H1 (cell line): ENCODE measurements around the gene VSIG10L. TPM values are rescaled to one million over a fixed set of nuclear protein-coding genes. Genes with fewer than 3 reads are reported as not detected.

Experiments used
- CTCF ChIA-PET: fragments of 300-600 bp; sonication (Branson Sonifier 250); formaldehyde crosslinking; loops from one replicate; lab custom pipeline; 2021; ENCODE audit not compliant: partially characterized antibody; lab: Charles Lee
- POLR2A ChIA-PET: fragments of 300-600 bp; sonication (Branson Sonifier 250); formaldehyde crosslinking; loops from one replicate; lab custom pipeline; 2021; ENCODE audit warnings: inconsistent platforms; ENCODE audit not compliant: partially characterized antibody; lab: Charles Lee
- DNase-seq, 2 experiments: peaks; one replicate each; pipeline versions ENCODE4 v3.0.0 to v3.0.0-alpha.2; 2010 to 2022; ENCODE audit warnings: low spot score in 2 of 2, low read depth in 1 of 2, mixed read lengths in 1 of 2
- FAIRE-seq: peaks from 2 replicates; lab custom pipeline; 2011; peaks lifted over from hg19 to GRCh38; lab: Jason Lieb, UNC
- H2AFZ ChIP-seq: 2 replicates; pipeline ENCODE4 v1.8.1; 2012; ENCODE audit warnings: low read length, inconsistent platforms
- H2AK5ac ChIP-seq: 2 replicates; pipeline ENCODE4 v1.6.1; 2013; ENCODE audit warnings: low read depth, low read length
- H2BK120ac ChIP-seq: replicated peaks from 2 replicates; pipeline ENCODE3; 2013; ENCODE audit warnings: low read depth, low read length, inconsistent platforms
- H2BK12ac ChIP-seq: 2 replicates; pipeline ENCODE4 v1.6.1; 2013; ENCODE audit warnings: low read depth, low read length
- H2BK15ac ChIP-seq: 2 replicates; pipeline ENCODE4 v1.6.1; 2013; ENCODE audit warnings: low read length
- H2BK20ac ChIP-seq: 2 replicates; pipeline ENCODE4 v1.6.1; 2013; ENCODE audit warnings: low read length
- H2BK5ac ChIP-seq: 2 replicates; pipeline ENCODE4 v1.6.1; 2013; ENCODE audit warnings: low read depth, low read length
- H3K14ac ChIP-seq: 2 replicates; pipeline ENCODE4 v1.6.1; 2013; ENCODE audit warnings: inconsistent platforms; ENCODE audit not compliant: insufficient read length
- H3K18ac ChIP-seq: 2 replicates; pipeline ENCODE4 v1.6.1; 2013; ENCODE audit warnings: low read length; ENCODE audit errors: extremely low read depth
- H3K23ac ChIP-seq: 2 replicates; pipeline ENCODE4 v1.6.1; 2013; ENCODE audit warnings: inconsistent platforms; ENCODE audit not compliant: insufficient read length
- H3K23me2 ChIP-seq: 2 replicates; pipeline ENCODE4 v1.6.1; 2013; ENCODE audit warnings: low read depth, low read length
- H3K27ac ChIP-seq: 2 replicates; pipeline ENCODE4 v1.6.1; 2011; ENCODE audit warnings: low read depth, low read length, inconsistent platforms
- H3K27me3 ChIP-seq, 4 experiments: replicated peaks in 1 of 4; 1 replicate in 1 of 4; 2 replicates in 3 of 4; pipeline versions ENCODE4 v1.6.1 to v1.8.1; 2011 to 2013; ENCODE audit warnings: low read length in 3 of 4, mild to moderate bottlenecking in 3 of 4, inconsistent platforms in 2 of 4, mixed read lengths in 2 of 4, moderate library complexity in 1 of 4; ENCODE audit not compliant: control insufficient read depth in 3 of 4, insufficient read depth in 3 of 4; ENCODE audit errors: extremely low read depth in 1 of 4
- H3K36me3 ChIP-seq, 4 experiments: 2 replicates each; pipeline versions ENCODE4 v1.6.1 to v1.8.1; 2011 to 2013; ENCODE audit warnings: mild to moderate bottlenecking in 4 of 4, low read length in 3 of 4, moderate library complexity in 2 of 4, control low read depth in 1 of 4, inconsistent platforms in 1 of 4; ENCODE audit not compliant: insufficient read depth in 4 of 4, control insufficient read depth in 2 of 4
- H3K4ac ChIP-seq: replicated peaks from 2 replicates; pipeline ENCODE3; 2013; ENCODE audit warnings: low read length, low read depth, mixed read lengths, inconsistent platforms; ENCODE audit not compliant: insufficient read length
- H3K4me1 ChIP-seq, 4 experiments: replicated peaks in 1 of 4; 1 replicate in 1 of 4; 2 replicates in 3 of 4; pipeline versions ENCODE4 v1.6.1 to v1.8.1; 2011 to 2013; ENCODE audit warnings: low read length in 3 of 4, inconsistent platforms in 2 of 4, mixed read lengths in 1 of 4; ENCODE audit not compliant: insufficient read depth in 4 of 4, control insufficient read depth in 3 of 4
- H3K4me2 ChIP-seq, 2 experiments: 2 replicates each; pipeline versions ENCODE4 v1.6.1 to v1.8.1; 2011 to 2013; ENCODE audit warnings: low read depth in 2 of 2, low read length in 2 of 2, control low read depth in 1 of 2, inconsistent platforms in 1 of 2, mild to moderate bottlenecking in 1 of 2; ENCODE audit not compliant: insufficient read depth in 1 of 2
- H3K4me3 ChIP-seq, 4 experiments: fragments of 200-600, 300-600 bp in 1 of 4; sonication (generic), shearing (Covaris generic), sonication (Bioruptor Twin) in 1 of 4; 2 replicates each; pipeline versions ENCODE4 v1.5.1 to v1.8.1; 2011 to 2016; ENCODE audit warnings: low read length in 4 of 4, low read depth in 3 of 4, control low read depth in 2 of 4, inconsistent platforms in 2 of 4, mild to moderate bottlenecking in 2 of 4, mixed read lengths in 1 of 4, moderate library complexity in 1 of 4; ENCODE audit not compliant: insufficient read depth in 2 of 4; ENCODE audit errors: extremely low read depth in 1 of 4
- H3K56ac ChIP-seq: replicated peaks from 2 replicates; pipeline ENCODE3; 2013; ENCODE audit warnings: low read depth, mild to moderate bottlenecking, mixed read lengths, low read length, inconsistent platforms; ENCODE audit not compliant: insufficient read length
- H3K79me1 ChIP-seq: 2 replicates; pipeline ENCODE4 v1.6.1; 2013; ENCODE audit warnings: low read depth, low read length, control low read depth
- H3K79me2 ChIP-seq, 2 experiments: 2 replicates each; pipeline versions ENCODE4 v1.6.1 to v1.8.1; 2012 to 2013; ENCODE audit warnings: low read length in 2 of 2, mild to moderate bottlenecking in 2 of 2, inconsistent platforms in 1 of 2; ENCODE audit not compliant: insufficient read depth in 2 of 2, control insufficient read depth in 1 of 2
- H3K9ac ChIP-seq, 4 experiments: replicated peaks in 1 of 4; 1 replicate in 1 of 4; 2 replicates in 3 of 4; pipeline versions ENCODE4 v1.6.1 to v1.8.1; 2011 to 2013; ENCODE audit warnings: low read depth in 3 of 4, low read length in 3 of 4, control low read depth in 2 of 4, mild to moderate bottlenecking in 2 of 4, moderate library complexity in 2 of 4, inconsistent platforms in 1 of 4; ENCODE audit errors: extremely low read depth in 1 of 4
- H3K9me3 ChIP-seq, 2 experiments: 2 replicates each; pipeline versions ENCODE4 v1.6.1 to v1.8.1; 2012 to 2013; ENCODE audit warnings: mild to moderate bottlenecking in 2 of 2, moderate library complexity in 2 of 2, control low read depth in 1 of 2, inconsistent platforms in 1 of 2, low read depth in 1 of 2, low read length in 1 of 2, mixed read lengths in 1 of 2; ENCODE audit not compliant: insufficient read depth in 2 of 2
- H4K20me1 ChIP-seq, 2 experiments: replicated peaks in 1 of 2; 2 replicates each; pipeline versions ENCODE3 to v1.8.1; 2011 to 2013; ENCODE audit warnings: inconsistent platforms in 2 of 2, low read length in 2 of 2, mild to moderate bottlenecking in 1 of 2; ENCODE audit not compliant: insufficient read depth in 2 of 2, control insufficient read depth in 1 of 2
- H4K5ac ChIP-seq: 2 replicates; pipeline ENCODE4 v1.6.1; 2013; ENCODE audit warnings: low read length, low read depth, mixed read lengths, inconsistent platforms; ENCODE audit not compliant: insufficient read length
- H4K8ac ChIP-seq: 2 replicates; pipeline ENCODE4 v1.8.0; 2013; ENCODE audit warnings: mild to moderate bottlenecking, moderate library complexity, low read length, inconsistent platforms; ENCODE audit not compliant: insufficient read depth; ENCODE audit errors: extremely low read depth
- H4K91ac ChIP-seq: replicated peaks from 2 replicates; pipeline ENCODE3; 2013; ENCODE audit warnings: low read length, mixed read lengths, inconsistent platforms; ENCODE audit not compliant: insufficient read length
- FOSL1 ChIP-seq: IDR thresholded peaks from 2 replicates; pipeline ENCODE4 v1.6.1; 2011; ENCODE audit warnings: mild to moderate bottlenecking, low read depth, low read length, moderate library complexity; ENCODE audit not compliant: insufficient read depth
- JUN ChIP-seq: IDR thresholded peaks from 2 replicates; pipeline ENCODE4 v1.6.1; 2011; ENCODE audit warnings: low read depth, mild to moderate bottlenecking, improper control_type of control experiment, low read length
- KDM4A ChIP-seq: IDR thresholded peaks from one replicate; pipeline ENCODE4 v1.7.1; 2012; ENCODE audit warnings: low read depth, mild to moderate bottlenecking, moderate library complexity, low read length, inconsistent platforms; ENCODE audit not compliant: severe bottlenecking
- PHF8 ChIP-seq: fragments of 200-600 bp; sonication (generic); conservative IDR thresholded peaks from 2 replicates; pipeline ENCODE4 v1.7.1; 2012; ENCODE audit warnings: low read depth, mild to moderate bottlenecking, inconsistent platforms, low read length, moderate library complexity
- RBBP5 ChIP-seq: IDR thresholded peaks from 2 replicates; pipeline ENCODE4 v1.7.1; 2012; ENCODE audit warnings: low read depth, mild to moderate bottlenecking, inconsistent platforms, low read length, moderate library complexity, borderline replicate concordance
- RXRA ChIP-seq: IDR thresholded peaks from 2 replicates; pipeline ENCODE4 v1.6.1; 2011; ENCODE audit warnings: low read depth, mild to moderate bottlenecking, low read length, moderate library complexity; ENCODE audit not compliant: insufficient read depth
- TAF7 ChIP-seq: optimal IDR thresholded peaks from 2 replicates; pipeline ENCODE3; 2011; ENCODE audit warnings: low read depth, mild to moderate bottlenecking, inconsistent platforms, low read length, moderate library complexity, borderline replicate concordance
- WGBS, 2 experiments: shearing (Covaris generic) in 1 of 2; methylation state at CpG; one replicate each; pipeline versions ENCODE4 v1.1.6 to v1.1.7; 2013 to 2015; ENCODE audit warnings: low lambda C conversion rate in 2 of 2, mixed read lengths in 2 of 2, inconsistent platforms in 1 of 2, low coverage in 1 of 2, missing lambda C conversion rate in 1 of 2; ENCODE audit not compliant: insufficient replicate concordance in 2 of 2, insufficient coverage in 1 of 2, insufficient read length in 1 of 2; ENCODE audit errors: extremely low coverage in 1 of 2, missing lambda C conversion rate in 1 of 2; 5-methylcytosine and 5-hydroxymethylcytosine counted together
- polyA plus RNA-seq, 7 experiments: library from polyadenylated mRNA; depleted of rRNA in 3 of 7; stranded (reverse) in 5 of 7; unstranded in 2 of 7; fragments of >200 nt in 5 of 7; fragments of 200-250 nt in 2 of 7; gene quantifications; 1 replicate in 5 of 7; 2 replicates in 1 of 7; 4 replicates in 1 of 7; pipeline versions ENCODE4 v1.2.1 to v1.2.3, GENCODE V29; 2011 to 2013; ENCODE audit warnings: missing spikeins in 2 of 7, mixed read lengths in 2 of 7
- total RNA-seq: library from RNA; stranded (reverse); fragmentation: NEBNext Ultra II Directional; extraction: Animal tissue kit (Norgen Biotek cat#: 25700); gene quantifications from 2 replicates; pipeline ENCODE4 v1.2.1, GENCODE V29; 2021
- TF ChIP-seq, protein P1 (sequence below), 3 experiments: IDR thresholded peaks; 1 replicate in 2 of 3; 2 replicates in 1 of 3; pipeline versions ENCODE4 v1.5.1 to v1.6.1; 2011; ENCODE audit warnings: low read length in 3 of 3, mild to moderate bottlenecking in 3 of 3, inconsistent platforms in 2 of 3, low read depth in 1 of 3, moderate library complexity in 1 of 3; ENCODE audit not compliant: insufficient read depth in 1 of 3; ENCODE audit errors: control extremely low read depth in 1 of 3

Gene VSIG10L
- total and polyA plus RNA-seq, 2 of the 8 experiments (the other 6 are each of a cell fraction or from before 2014, with no cell fraction given): 10.3 to 10.4 TPM

DNA sequence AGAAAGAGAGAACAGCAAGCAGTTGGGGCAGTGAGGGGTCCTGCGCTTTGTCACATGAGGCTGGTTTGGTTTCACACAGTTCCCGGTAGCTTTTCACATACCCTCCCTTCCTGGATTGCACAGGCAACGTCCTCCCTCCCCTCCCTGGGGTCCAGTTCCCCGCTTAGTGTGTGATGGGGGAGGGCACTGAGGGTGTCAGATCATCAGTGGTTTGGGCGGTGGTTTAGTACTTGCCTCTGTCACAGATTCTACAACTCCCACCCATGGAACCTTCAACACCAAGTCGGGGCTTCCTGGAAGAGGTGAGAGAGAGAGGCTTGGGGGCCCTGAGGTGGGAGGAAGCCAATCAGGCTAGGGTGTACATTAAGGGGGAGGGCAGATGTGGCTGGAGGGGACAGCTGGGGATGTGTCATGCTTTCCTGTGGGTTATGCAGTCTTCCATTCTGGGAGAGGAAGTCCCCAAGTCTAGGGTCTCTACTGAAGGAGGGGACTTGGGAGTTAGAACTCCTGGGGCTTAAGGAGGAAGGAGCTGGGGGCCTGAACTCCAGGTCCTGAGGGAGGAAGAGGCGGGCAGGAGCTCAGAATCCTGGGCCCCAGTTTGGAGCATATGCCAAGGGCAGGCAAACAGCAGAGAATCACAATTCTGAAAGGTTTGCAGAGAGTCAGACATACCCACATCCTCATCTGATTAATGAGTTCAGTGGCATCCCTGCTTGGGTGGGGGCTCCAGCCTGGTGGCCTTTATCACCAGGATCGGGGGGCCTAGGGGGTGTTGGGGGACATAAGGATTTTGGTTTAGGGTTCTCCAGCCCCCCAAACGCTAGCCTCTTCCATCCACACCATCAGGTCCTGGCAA, 30.9 kb upstream of the VSIG10L start, which contains the start of gene NKG7:
NKG7 (minus strand) TSS at position 6 of the 856 bp plus-strand sequence. CDS start 119 bp downstream, outside the sequence.
- H3K14ac ChIP-seq: no peak within 1 kb of the TSS
- H3K27me3 ChIP-seq: no peaks in the 10 kb centered on the region; a peak in 2 of 7 replicates
- H2BK12ac ChIP-seq: no peak within 1 kb of the TSS
- H2BK20ac ChIP-seq: no peak within 1 kb of the TSS
- H3K23ac ChIP-seq: no peak within 1 kb of the TSS
- no peak within 1 kb of the TSS for H3K9ac ChIP-seq
- no peak within 1 kb of the TSS for H4K91ac ChIP-seq
- H4K20me1 ChIP-seq: no peaks in the 10 kb centered on the region
- no peak within 1 kb of the TSS for H3K18ac ChIP-seq
- FAIRE-seq (no peak), DNase-seq (no peak)
- H3K4me2 ChIP-seq: no peak within 1 kb of the TSS
- H3K56ac ChIP-seq: no peak within 1 kb of the TSS
- H3K9me3 ChIP-seq: no peaks in the 10 kb centered on the region
- no peak within 1 kb of the TSS for H3K4me3 ChIP-seq
- no peak within 1 kb of the TSS for H2BK120ac ChIP-seq
- WGBS, 2 experiments: 88% methylated on average over 7 of the region's 9 CpGs; no CpG with 5 or more reads in 1 of the 2 experiments
- ChIA-PET POLR2A (interaction anchor here (1.3 to 2.7 kb wide), 3 partner anchors 8 to 22 kb away, joined by 3 to 11 read pairs (median 5); partner anchors contain the start of gene C19orf84), CTCF (interaction anchor here (0.9 to 1.8 kb wide), 4 partner anchors 24 to 49 kb away, joined by 3 to 5 read pairs (median 4); partner anchors contain the start of gene SIGLEC10)
- H2BK5ac ChIP-seq: no peak within 1 kb of the TSS
- H3K4me1 ChIP-seq: peaks cover 0 to 9% (median 8%) of the 10 kb centered on the region in 4 experiments; a peak in 5 of 7 replicates
- no peak within 1 kb of the TSS for H2AFZ ChIP-seq
- no peak within 1 kb of the TSS for H4K5ac ChIP-seq
- peak within 1 kb of the TSS; percentile 39; the same call in 1 of the 2 replicates for H2AK5ac ChIP-seq
- no peak within 1 kb of the TSS for H3K4ac ChIP-seq
- no peaks in the 10 kb centered on the region for H3K79me2 ChIP-seq
- peak within 1 kb of the TSS; percentile 86; the same call in 1 of the 2 replicates for H4K8ac ChIP-seq
- no peaks in the 10 kb centered on the region for H3K36me3 ChIP-seq
- peaks cover 10% of the 10 kb centered on the region; the same call in 1 of the 2 replicates for H3K23me2 ChIP-seq
- no peak within 1 kb of the TSS for H3K27ac ChIP-seq
- H3K79me1 ChIP-seq: no peaks in the 10 kb centered on the region
- no peak within 1 kb of the TSS for H2BK15ac ChIP-seq
- no peak for TF ChIP-seq PHF8
- TF ChIP-seq JUN: no peak
- no peak for TF ChIP-seq RXRA
- no peak for TF ChIP-seq RBBP5
- no peak for TF ChIP-seq FOSL1
- TF ChIP-seq, protein P1, sequence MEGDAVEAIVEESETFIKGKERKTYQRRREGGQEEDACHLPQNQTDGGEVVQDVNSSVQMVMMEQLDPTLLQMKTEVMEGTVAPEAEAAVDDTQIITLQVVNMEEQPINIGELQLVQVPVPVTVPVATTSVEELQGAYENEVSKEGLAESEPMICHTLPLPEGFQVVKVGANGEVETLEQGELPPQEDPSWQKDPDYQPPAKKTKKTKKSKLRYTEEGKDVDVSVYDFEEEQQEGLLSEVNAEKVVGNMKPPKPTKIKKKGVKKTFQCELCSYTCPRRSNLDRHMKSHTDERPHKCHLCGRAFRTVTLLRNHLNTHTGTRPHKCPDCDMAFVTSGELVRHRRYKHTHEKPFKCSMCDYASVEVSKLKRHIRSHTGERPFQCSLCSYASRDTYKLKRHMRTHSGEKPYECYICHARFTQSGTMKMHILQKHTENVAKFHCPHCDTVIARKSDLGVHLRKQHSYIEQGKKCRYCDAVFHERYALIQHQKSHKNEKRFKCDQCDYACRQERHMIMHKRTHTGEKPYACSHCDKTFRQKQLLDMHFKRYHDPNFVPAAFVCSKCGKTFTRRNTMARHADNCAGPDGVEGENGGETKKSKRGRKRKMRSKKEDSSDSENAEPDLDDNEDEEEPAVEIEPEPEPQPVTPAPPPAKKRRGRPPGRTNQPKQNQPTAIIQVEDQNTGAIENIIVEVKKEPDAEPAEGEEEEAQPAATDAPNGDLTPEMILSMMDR (IDR thresholded peaks at IDR 0.05; ENCODE audit: control extremely low read depth in 1 of 3, insufficient read depth in 1 of 3, low read depth in 1 of 3, low read length in 3 of 3): no peak
- no peak for TF ChIP-seq KDM4A
- TF ChIP-seq TAF7: no peak
